Activated T-helper 9 cell treated with anti-CD3 and anti-CD28 coated beads, Interleukin-2, amount 50 U/mL, for 16 hours (primary cell): ENCODE measurements around the gene ODAD4.

Source experiments
- DNase-seq: peaks from one replicate; pipeline ENCODE4 v3.0.0-alpha.2; 2020; ENCODE audit warnings: low read depth

The ODAD4 gene

DNA sequence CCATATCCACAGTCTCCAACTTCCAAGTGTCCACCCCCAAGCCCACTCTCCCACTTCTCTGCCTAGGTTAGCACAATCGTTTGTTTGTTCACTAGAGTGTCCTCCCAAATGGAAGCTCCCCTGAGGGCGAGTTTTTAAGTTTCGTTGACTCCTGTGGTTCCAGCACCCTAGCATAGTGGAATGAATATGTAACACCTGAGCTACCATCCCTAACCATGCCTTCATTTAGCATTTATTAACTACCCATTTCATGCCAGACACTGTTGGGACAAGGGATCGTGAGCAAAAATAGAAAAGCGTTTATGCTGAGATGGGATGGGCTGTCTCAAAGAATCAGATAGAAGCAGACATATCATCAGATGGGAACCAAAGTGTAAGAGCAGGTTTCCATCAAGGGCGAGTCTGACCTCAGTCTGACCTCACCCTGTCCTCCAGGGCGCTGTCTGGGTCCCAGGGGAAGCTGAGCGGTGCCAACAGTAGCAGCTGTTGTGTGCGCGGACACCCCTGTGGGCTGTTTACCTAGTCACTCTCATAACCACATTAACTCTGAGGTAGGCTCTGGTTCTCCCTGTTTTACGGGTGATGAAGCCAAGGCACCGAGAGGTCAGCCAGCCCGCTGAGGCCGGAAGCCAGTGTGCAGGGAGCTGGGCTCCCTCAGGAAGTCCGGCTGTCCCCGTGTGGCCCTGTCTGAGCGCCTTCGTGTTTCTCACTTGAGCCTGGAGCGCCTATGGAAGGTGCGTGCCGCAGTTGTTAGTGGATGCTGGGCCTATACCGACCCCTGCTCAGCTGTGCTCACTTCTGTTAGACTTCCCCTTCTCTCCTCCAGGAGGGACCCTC is 42.4 kb downstream of the ODAD4 start:
- no peak for DNase-seq

- no peak for DNase-seq
Measured at GRCh38 chr17:41973408-41973811, 43.0 kb downstream of the ODAD4 start.

GRCh38 chr17:41974031-41974430 is 43.6 kb downstream of the ODAD4 start:
- no peak for DNase-seq

DNA sequence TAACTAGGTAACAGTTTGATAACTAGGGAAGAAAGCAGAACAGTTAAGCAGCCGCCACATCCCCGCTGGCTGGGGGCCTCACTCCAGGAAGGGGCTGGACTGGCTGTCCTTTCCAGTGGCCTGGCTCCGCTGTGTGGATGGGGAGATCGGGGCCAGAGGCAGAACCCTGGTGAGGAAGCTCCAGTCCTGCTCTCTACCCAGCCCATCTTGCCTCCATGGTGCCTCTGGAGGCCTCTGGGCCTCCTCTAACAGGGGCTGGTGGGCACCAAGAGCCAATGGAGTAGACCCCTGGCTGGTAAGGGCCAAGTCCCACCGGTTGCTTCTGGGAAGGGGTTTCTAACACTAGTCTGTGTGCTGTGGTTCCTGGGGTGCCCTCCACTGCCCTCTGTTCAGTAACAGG is 44.2 kb downstream of the ODAD4 start:
- DNase-seq: no peak

GRCh38 chr17:41975099-41976083 is 45.0 kb downstream of the ODAD4 start:
- DNase-seq: no peak

- DNase-seq: no peak
Measured at GRCh38 chr17:41976142-41976768, 45.8 kb downstream of the ODAD4 start.

DNA sequence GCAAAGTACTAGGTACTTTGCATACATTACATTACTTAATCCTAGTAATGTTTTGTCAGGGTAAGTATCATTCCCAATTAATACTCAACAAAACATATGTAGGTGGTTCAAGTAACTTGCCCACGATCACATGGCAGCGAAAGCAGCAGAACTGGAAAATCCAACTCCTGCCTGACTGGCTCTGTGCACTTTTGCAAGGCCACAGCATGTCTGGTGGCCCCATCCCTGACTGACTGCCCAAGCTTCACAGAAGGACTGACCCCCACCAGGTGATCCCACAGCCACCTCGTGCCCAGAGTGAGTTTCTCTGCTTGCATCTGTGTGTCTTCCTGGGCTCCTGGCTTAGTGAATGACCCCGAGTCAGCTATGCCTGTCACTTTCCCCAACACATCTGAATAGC is 47.6 kb downstream of the ODAD4 start:
- no peak for DNase-seq

DNA sequence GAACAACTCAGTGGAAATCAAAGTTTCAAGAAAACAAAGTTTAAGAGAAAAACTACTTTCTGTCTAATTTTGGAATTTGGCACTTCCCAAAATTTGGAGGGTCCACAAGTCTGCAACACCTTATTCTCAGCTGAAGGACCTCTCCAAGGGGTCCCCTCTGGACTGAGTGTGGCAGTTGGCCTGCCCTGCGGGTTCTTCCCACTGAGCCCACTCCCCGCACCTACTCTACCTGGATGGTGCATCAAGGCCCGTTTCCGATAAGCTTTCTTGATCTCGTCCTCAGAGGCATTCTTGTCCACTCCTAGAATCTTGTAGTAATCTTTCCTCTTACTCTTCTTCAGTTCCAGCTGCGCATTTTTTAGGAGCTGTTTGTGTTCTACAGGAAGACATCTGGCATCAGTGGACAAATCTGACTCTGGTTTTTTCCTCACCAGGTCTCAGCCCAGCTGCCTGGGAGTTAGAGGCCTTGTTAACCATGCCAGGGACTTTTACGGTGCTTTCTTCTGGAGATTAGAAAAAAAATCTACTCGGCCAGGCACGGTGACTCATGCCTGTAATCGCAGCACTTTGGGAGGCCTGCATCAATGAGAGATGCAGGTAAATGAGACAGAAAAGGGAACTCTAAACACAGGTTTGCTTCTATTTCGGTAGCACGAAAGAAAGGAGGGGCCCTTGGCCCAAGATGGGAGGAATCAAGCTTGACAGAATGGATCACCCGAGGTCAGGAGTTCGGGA is 51.8 kb downstream of the ODAD4 start:
- no peak for DNase-seq

DNA sequence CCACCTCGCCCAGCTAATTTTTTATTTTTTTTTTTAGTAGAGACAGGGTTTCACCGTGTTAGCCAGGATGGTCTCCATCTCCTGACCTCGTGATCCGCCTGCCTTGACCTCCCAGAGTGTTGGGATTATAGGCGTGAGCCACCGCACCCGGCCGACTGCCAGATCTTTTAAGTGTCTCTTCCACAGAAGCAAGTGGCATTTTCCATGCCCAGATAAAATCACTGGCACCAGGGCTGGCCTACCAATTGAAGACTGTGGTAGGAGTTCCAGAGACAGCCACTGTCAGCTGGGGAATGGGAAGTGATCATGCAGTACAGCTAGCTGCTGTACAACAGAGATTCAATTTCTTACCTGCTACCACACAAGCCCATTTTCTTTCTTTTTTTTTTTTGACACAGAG is 54.0 kb downstream of the ODAD4 start:
- DNase-seq: no peak

DNA sequence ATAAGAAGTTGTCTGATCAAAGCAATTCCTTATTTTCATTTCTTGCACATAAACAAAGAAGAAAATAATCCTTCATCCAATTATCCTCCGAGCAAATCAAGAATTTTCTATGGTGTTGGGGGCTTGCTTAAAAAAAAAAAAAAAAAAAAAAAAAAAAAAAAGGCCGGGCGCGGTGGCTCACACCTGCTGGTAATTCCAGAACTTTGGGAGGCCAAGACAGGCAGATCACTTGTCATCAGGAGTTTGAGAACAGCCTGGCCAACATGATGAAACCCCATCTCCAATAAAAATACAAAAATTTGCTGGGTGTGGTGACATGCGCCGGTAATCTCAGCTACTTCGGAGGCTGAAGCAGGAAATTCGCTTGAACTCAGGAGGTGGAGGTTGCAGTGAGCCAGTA is 55.5 kb downstream of the ODAD4 start:
- no peak for DNase-seq

GRCh38 chr17:41986634-41987033 is 56.2 kb downstream of the ODAD4 start:
- DNase-seq: no peak

DNA sequence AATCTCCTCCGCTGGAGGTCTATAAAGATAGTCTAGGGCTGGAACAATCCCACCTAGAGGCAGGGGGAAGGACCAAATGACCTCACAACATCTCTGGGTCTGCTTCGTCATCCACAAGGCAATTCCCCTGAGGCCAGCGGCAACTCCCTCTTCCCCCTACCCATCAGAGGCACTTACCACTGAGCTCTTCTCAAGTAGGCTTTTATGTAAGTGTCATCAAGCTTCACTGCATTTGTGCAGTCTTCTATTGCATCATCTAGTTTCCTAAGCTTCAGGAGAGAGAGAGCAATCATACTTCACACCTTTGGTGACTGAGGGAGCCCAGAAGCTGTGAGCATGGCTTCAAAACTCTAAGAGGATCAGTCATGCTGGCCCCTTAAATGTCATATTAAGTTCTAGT is 57.2 kb downstream of the ODAD4 start:
- no peak for DNase-seq

GRCh38 chr17:41988418-41988817 is 58.0 kb downstream of the ODAD4 start:
- no peak for DNase-seq

DNA sequence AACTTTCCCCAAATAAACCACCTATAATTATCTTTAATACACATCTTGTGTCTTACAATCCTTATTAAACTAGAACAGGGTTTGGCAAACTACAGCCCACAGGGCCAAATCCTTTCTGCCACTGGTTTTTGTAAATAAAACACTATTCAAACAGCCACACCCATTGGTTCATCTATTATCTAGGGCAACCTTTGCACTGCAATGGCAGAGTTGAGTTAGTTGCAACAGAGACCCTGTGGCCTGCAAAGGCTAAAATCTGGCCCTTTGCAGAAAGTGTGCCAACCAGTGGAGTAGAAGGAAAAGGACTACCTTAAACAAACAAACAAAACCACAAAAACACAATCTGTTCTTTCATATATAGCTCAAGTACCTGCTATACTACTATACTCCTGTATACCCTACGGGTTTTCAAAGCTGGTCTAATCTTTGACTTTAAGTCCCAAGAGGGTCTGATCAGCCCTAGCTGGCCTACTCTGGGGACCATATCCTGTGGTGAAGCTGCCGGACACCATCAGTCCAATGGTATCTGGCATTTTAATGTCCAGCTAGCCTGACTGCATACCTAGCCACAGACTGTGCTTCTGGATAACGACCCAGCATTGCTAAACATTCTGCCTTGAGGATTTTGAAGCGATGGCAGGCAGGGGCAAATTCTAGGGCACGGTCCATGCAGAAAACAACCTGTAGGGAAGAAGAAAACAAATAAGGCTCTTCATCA is 59.4 kb downstream of the ODAD4 start:
- no peak for DNase-seq

GRCh38 chr17:41992576-41992975 is 62.2 kb downstream of the ODAD4 start:
- DNase-seq: no peak

DNA sequence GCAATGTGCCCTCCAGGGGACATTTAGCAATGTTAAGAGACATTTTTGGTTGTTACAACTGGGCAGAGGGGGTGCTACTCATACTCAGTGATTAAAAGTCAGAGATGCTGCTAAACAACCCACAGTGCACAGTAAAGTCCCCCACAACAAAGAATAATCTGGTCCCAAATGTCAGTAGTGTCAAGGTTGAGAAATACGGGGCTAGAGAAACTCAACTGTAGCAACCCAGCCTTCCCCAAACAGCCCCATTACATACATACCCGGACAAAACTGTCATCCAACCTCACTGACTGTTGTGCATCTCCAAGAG is 66.4 kb downstream of the ODAD4 start:
- no peak for DNase-seq

DNA sequence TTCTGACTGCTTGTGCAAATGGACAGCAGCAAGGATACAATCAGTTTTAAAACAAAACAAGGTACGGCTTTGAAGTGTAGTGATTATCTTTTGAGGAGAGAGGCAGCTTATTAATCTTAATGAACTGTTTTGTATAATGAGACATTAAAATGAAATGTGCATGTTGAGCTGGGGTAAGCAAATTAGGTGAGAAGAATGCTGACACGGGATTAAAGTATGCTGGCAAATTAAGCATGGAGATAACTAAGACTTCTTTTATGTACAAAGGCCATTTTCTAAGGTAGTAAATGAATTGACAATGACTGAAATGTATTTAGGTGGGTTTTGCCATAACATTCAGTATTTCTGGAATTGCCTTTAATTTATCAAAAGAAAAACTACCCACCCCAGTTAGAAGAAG is 68.1 kb downstream of the ODAD4 start:
- no peak for DNase-seq

GRCh38 chr17:42000413-42001133 is 70.2 kb downstream of the ODAD4 start:
- no peak for DNase-seq

- DNase-seq: no peak
Measured at GRCh38 chr17:42001729-42002128, 71.3 kb downstream of the ODAD4 start.

DNA sequence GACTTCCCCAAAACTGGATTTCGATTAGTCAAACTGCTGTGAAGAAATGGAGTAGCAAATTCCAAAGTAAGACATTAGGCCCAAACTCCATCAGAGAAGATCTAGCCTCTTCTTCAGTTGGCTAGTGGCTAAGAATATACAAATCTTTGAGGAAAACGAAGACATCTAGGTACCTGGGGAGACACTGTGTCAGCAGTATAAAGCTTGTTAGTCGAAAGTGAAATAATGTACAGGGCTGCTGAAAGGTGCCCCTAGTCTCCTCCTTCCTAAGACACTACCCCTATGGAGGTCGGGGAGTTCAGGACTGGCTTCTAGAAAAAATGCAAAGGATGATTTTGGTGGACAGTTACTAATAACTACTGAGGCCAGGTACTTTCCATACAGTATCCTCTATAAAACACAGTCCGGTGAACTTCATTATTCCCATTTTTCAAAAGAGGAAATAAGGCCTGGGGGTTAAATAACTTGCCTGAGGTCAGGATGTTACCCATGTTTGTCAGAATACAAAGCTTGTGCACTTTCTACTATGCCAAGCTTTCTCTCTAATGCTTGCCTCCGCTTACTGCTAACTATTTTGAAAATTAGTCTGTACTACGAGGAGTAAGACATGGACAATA is 71.9 kb downstream of the ODAD4 start:
- no peak for DNase-seq
